ENCODE results near the gene CAPN11.
A peak's percentile ranks its signal among the peaks of the same experiment; 100 is the strongest.

CAPN11 gene

DNA sequence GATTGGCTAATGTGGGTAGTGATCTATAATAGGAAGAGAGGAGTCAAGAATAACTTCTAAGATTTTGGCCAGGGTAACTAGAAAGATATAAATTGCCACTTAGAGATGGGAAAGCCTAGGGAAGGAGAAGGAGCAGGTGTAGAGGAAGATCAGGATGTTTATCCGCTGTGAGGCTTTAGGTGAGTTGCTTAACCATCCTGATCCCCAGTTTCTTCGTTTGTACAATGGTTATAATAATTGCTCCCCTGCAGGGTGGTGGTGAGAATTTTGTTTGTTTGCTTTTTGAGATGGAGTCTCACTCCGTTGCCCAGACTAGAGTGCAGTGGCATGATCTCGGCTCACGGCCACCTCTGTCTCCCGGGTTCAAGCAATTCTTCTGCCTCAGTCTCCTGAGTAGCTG, 55.7 kb downstream of the CAPN11 start:
- DNase-seq (ENCODE audit: low spot score), result no peak

DNA sequence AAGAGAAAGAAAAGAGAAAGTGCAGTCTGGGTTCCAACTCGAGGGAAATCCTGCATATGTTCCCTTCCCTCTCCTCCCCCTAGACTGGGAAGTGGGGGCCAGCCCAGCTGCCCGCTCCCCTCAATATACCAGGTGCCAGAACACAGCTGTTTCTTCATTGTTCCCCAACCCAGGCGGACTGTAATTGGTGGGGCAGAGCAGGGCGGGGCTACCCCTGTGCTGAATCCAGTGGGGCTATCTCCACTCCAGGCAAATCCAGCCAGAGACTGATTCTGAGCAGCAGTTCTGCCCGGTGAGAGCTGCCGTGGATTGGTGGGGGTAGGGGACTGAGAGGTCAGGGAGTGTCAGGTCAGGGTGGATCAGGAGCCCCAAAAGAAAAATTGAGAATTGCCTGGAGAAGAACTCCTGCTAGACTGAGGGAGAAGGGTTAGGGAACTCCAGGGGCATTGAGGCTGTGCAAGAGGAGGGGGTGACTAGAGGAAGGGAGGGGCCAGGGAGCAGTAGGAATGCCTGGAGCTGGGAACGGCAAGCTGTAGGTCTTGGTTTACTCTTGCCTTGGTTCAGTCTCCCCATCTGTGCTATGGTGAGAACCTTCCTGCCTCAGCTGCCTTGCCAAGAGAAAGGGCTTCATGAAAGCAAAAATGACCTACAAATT, 58.2 kb downstream of the CAPN11 start, which contains the start of gene MYMX:
MYMX (plus strand) TSS at position 250 of the 655 bp plus-strand sequence. CDS start 546 bp downstream, outside the sequence.
- DNase-seq (ENCODE audit: low spot score), result no peak

DNA sequence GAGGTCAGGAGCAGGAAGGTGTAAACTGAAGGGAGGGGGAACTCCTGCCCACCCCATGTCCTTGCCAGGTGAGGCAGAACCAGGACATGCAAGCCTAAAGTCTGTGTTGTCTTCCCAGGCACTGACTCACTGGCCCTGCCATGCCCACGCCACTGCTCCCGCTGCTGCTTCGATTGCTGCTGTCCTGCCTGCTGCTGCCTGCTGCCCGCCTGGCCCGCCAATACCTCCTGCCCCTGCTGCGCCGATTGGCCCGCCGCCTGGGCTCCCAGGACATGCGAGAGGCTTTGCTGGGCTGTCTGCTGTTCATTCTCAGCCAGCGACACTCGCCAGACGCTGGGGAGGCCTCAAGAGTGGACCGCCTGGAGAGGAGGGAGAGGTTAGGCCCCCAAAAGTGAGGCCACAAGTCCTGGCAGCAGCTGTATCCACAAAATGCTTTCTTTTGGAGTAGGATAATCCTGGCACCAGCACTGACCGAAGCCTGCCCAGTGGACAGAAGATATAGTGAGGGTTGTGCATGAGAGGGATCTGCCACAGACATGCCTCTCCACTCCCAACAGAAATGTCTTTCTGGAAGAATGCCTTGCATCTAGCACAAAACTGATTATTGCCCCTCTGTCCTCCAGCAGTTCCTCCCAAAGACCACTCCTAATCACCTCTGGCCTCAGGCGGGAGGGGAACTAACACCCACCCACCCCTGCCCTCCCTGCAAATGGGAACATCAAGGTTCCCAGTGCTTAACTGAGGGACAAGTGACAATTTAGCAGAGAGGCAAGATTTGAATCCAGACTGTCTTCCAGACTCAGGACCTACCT, 58.9 kb downstream of the CAPN11 start:
- DNase-seq (ENCODE audit: low spot score), result no peak

DNA sequence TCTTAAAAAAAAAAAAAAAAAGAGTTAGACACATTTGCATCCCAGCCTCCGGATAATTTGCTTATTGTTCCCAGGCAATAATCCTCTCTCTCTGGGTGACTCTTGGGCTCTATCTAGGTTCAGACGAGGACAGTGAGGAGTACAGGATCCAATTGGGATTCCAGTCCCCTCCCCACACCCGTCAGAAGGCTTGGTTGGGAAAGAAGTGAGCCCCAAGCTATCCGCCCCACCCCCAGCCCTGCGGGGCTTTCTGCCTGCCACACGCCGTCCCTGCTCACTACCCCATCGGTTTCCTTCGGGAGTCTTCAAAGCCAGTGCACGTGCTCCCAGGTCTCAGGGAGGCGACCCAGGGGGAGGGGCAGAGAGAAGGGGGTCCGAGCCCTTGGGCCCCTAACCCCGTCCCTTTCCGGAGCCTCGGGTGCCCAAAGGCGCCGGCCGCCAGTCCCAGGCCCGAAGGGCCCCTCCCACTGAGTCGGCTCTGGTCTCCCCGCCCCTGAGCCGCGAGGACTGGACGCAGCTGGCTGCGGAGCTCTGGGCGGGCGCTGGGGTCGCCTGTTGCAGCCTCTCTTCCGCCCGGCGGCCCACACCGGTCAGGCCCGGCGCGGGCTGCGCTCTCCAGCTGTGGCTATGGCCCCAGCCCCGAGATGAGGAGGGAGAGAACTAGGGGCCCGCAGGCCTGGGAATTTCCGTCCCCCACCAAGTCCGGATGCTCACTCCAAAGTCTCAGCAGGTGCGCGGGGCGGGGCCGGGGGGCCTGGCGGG, 60.6 kb downstream of the CAPN11 start:
- DNase-seq (ENCODE audit: low spot score), result no peak

DNA sequence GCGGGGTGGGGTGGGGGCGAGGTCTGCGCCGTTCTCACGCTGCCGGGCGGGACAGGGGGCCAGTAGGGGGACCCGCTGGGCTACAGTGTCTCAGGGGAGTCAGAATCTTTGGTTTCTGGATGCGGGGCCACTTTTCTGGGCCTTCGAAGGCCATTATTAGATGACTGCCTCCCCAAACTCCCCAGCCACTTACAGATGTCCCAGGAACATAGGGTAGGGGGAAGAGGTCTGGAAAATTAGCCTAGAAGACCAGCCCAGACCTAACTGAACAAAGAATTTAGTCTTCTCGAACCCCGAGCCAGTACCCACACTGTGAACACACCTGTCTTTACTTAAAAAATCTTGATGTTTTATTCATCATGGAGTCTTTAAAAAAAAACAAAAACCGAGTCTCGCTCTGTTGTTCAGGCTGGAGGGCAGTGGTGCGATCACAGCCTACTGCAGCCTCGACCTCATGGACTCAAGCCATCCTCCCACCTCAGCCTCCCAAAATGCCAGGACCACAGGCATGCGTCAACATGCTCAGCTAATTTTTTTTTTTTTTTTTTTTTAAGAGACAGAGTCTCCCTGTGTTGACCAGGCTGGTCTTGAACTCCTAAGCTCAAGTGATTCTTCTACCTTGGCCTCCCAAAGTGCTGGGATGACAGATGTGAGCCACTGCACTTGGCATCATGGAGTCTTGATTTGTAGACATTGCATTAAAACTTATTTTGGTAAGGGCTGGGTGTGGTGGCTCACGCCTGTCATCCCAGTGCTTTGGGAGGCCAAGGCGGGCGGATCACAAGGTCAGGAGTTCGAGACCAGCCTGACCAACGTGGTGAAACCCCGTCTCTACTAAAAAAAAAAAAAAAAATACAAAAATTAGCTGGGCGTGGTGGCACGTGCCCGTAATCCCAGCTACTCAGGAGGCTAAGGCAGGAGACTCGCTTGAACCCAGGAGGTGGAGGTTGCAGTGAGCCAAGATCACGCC, 61.5 kb downstream of the CAPN11 start:
- DNase-seq (ENCODE audit: low spot score), result no peak

DNA sequence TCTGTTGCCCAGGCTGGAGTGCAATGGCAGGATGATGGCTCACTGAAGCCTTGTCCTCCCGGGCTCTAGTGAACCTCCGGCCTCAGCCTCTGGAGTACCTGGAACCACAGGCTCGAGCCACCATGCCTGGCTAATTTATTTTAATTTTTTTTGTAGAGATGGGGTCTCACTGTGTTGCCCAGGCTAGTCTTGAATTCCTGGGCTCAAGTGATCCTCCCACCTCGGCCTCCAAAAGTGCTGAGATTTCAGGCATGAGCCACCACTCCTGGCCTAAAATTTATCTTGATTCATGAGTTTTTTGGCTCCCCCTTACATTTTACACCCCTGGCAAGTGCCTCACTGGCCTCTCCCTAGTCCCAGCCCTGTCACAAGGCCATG, 62.3 kb downstream of the CAPN11 start:
- no peak for DNase-seq (ENCODE audit: low spot score)

DNA sequence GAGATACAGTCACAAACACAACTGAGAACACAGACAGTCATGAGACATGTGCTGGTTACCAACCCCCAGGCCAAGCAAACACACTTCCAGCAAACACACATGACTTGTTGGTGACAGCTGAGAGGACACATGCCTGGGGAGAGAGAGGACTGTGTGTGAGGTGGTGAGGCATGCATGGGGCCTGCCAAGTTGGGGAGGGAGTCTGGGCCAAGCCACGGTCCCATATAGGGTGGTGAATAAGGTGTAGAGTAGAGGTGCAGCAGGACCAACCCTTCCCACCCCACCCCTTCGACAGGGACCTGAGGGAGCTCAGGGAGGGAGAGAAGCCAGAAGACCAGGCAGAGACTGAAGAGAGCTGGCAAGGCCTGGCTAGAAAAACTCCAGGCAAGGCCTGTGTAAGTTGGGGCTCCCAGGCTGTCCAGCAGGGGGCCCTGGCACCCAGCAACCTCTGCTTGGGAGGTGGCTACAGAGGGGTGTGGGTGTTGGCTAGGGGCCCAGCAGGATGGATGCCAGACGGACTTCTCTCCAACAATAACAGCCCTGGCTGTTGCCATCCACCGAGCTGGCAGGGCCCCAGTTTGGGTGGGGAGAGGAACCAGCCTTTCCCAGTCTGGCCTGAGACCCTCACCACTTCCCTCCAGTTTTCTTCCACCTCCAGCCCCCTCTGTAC, 62.8 kb downstream of the CAPN11 start:
- peak; percentile 96 for DNase-seq (ENCODE audit: low spot score)

DNA sequence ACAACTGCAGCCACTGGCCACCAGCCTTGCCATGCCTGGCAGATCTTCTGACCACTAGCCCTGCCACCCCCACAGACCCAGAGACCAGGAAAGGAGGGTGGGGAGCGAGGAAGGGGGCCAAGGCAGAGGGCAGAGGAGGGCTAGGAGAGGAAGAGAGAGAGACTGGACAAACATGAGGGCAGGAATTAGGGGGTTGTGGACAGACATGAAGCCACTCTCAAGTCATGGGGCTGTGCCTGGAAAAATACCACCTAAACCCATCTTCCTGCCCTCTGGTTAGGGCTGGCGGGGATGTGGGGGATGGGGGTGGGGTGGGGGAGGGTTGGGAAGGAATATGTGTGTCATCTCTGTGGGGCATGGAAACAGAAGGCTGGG, 63.3 kb downstream of the CAPN11 start:
- no peak for DNase-seq (ENCODE audit: low spot score)

DNA sequence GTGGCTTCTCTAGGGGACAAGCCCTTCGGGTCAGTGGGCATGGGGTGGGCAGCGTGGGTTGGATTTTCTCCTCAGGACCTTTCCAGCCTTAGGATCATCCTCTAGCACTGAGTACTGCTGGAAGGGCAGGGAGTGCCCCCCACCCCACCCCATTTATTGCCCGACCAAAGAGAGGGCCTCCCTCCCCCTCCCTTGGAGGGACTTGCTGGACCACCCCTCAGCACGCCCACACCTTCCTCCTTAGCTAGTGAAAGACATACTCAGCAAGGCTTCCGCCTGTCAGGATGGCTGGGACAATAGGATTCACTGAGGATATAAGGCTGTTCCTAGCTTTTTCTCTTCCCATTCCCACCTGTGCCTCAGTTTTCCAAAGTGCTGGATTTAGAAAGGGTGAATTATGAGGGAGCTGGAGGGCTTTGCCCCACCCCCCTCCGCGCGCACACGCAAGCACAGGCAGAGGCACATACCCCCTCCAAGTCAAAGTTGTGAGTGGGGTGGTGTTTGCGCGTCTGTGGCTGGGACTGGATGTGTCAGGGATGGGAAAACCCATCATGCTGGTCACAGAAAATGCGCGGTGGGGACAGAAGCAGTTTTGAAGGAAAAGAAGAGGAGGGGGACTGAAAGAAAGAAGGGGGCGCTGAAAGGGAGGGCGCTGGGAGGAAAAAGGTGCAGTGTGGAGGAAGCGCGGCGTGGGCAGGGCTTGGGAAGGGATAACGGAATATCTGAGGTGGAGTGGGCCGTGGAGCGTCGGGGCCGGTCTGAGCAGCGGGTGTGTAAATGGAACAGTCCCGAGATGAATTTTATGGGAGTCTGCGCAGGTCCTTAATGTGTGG, 64.1 kb downstream of the CAPN11 start:
- peak; percentile 23 for DNase-seq (ENCODE audit: low spot score)

DNA sequence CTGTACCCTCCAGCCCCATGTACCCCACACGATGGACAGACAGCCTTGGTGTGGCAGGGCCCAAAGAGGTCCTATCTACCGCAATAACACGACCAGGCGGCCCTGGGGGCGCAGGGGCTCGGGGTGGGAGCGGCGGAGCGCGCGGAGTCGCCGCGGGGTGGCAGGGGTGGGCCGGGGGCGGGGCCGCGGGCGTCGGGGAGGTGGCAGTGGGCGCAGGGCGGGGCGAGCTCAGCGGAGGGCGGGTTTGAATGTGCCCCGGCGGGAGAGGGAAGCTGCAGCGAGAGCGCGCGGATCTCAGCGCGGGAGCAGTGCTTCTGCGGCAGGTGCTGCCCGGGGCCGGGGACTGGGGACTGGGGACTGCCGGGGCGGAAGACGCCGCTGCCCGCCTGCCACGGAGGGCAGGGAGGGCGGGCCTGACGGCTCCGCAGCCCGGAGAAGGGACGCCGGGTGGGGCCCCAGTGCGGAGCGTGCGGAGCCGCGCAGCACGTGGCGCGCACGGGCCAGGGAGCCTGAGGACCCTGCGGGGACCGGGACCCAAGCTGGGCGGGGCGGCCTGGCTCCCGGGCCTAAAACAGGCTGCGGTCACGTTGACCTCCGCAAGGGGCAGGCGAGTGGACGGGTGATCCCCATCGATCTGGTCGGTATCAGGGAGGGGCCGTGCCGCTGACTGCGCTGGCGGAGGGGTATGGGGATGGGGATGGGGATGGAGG, 64.9 kb downstream of the CAPN11 start, which contains the start of gene SLC29A1:
SLC29A1 (plus strand) TSS at position 277 of the 710 bp plus-strand sequence. CDS start 3,719 bp downstream, outside the sequence.
- peak; percentile 79 for DNase-seq (ENCODE audit: low spot score)

DNA sequence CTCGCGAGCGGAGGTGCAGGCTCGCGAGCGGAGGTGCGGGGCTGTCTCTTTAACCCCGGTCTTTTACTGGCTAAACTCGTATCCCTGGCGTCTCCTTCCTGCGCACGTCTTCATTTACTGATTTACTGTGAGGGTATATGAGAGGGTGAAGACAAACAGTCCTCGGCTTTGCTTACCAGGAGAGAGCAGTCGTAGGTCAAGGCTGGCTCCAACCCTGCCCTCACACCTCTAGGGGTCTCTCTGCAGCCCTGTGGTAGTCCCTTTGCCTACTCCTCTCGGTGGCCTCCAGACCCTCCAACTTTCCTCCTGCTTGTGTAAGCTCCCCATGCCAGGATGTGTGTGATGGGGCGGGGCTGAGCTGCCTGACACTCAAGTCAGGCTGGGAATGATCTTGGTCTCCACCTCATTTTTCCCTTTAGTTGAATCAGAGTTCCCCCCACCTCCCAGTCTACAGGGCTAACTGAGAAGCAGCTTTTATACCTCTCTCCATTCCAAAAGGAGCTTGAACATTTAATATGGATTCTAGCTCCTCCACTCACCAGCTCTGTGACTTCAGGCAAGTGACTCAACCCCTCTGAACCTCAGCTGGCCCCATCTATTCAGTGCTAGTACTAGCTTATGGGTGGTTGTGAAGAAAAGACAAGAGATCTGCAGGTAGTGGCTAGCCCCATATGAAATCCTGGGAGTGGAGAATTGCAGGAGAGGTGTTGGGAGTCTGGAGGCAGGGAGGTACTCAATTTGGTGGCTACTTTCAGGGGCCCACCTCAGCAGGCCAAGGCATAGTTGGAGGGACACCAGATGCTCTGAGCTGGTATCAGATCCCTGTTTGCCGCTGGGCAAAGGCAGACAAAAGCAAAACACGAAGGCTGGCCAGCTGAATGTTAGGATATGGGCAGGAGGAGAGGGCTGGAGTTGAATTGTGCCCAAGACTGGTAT, 65.7 kb downstream of the CAPN11 start:
- peak; percentile 60 for DNase-seq (ENCODE audit: low spot score)

DNA sequence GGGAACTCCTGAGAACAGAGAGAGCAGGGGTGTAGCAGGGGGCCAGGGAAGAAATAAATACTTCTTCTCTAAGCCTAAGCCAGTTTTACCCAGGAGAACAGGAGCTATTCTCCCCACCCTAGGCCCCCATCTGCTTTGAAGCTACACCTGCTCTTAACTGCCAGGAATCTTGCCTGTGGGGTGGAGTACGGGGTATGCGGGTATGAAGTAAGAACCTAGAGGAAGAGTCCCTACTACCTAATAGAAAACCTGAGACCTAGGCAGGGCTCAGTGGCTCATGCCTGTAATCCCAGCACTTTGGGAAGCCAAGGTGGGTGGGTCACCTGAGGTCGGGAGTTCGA, 66.3 kb downstream of the CAPN11 start:
- no peak for DNase-seq (ENCODE audit: low spot score)

DNA sequence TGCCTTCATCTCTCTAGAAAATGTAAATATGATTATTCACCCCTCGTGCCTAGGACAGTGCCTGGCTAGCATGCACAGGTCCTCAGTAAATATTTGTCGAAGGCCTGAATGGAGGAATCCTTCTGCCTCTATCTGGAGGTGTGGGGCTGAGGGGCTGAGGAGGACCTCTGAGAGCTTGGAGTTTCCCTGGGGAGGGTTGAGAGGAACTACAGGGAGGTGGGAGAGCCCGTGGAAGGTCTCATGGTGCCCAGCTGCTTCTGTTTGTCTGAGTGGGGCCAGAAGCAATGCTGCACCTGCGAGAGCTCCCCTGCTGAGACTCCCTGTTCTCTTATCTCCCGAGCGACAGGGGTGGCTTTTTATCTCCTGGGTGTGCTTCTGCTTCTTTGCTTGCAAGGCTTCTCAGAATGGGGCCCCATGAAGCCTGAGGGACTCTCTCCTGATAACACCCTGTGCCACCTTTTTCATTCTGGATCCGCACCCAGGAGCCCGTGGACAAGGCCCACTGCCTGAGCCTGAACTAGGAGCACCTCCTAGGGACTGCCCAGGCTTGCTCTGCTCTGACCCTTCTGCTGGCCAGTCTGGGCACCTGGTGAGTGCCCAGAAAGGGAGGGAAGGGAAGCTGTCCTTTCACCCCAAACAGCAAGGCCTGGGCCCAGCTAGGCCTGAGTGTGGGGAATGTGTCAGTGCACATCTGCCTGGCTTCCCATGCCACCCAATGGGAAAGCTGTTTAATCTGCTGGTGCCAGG, 67.1 kb downstream of the CAPN11 start:
- peak; percentile 74 for DNase-seq (ENCODE audit: low spot score)

DNA sequence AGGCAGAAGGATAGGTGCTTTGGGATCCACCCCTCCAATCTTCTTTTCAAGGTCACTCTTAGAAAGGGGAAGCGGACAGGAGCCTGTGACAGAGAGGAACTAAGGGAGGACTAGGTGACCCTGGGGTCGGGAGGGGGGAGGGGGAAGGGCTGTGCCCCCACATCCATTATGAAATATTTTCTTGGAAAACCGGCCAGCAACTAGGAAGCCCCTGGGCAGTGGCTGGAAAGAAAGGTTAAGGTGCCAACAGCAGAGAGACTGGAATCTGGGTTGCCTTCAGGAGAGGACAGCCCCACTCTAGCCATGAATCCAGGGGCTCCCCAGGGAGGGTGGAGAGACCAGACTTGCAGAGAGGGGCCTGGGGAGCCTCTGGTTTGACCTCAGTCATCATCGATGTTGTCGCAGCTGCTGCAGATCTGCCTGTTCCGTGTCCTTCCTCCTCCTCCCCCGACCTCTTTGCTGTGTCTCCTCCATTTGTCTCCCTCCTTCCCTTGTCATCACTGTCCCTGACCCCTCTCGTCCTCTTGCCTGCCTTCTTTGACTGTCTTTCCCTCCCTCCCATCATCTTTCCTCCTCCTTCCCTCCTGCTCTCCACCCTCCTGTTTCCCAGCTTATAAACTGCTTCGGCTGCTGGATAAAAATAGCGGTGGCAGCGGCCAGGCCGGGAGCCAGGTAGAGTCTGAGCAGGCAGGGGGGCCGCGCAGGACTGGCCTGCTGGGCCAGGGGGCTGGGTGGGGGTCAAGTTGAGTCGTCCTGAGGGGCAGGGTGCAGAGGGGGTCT, 67.9 kb downstream of the CAPN11 start:
- DNase-seq (ENCODE audit: low spot score), result no peak

DNA sequence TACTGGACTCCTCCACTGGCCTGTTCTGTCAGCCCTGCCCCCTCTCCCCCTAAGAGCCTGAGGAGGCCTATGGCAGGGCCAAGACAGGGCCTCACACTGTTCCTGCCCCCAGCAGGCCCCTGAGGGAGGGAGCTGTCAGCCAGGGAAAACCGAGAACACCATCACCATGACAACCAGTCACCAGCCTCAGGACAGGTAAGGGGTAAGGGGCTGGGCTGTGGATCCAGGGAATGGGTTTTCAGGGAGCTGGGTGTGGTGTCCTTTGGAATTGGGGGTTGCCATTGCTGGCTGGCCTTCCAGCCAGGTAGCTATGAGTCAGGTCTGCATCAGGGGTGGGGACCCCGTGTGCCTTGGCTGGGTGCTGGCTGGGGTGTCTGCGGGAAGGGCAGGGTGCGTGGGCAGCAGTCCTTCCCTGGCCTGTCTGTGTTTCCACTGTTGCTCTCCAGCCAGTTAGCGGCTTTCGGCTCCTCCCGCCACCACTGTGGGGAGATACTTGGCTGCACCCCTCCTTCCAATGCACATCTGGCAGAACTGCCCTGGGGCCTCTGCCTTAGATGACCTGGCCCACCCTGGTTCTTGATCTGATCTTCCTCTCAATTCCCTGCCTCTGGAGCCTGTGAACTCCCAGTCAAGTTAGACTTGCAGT, 68.7 kb downstream of the CAPN11 start:
- DNase-seq (ENCODE audit: low spot score), result peak; percentile 43

DNA sequence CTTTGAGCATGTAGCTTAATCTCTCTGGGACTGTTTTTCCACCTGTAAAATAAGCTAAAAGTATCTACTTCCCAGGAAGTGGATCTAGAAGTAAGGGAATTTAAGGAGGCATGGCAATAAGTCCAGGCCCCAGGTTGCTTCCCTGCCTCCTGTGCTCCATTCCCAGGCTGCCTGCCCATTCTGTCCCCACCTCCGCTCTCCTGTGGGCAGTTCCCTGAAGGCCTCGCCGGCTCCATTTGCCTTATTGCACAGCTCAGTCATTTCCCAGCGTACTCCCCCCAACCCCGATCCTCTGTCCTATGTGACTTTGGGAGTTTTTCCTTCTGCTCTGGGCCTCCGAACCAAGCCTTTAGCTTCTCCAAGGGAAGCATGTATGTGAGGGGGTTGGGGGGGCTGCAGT, 69.4 kb downstream of the CAPN11 start:
- no peak for DNase-seq (ENCODE audit: low spot score)
